IMR-90 (cell line): ENCODE data around the gene KRT71. TPM values are rescaled to one million over a fixed set of nuclear protein-coding genes. Genes with fewer than 3 reads are reported as not detected.
A peak's percentile ranks its signal among the peaks of the same experiment; 100 is the strongest.

Source experiments
- ATAC-seq: fragments of 200-7000 bp; cut with Tn5 transposase; 2 replicates; pipeline ENCODE4 v1.9.1; 2020; ENCODE audit warnings: low read depth, mild to moderate bottlenecking, moderate library complexity
- BruUV-seq: library from RNA; stranded (reverse); fragments of 400-500 nt; replicated peaks from 2 replicates; lab custom pipeline; 2021; lab: Mats Ljungman, UMichigan
- CTCF ChIA-PET: fragments of 300-600 bp; formaldehyde crosslinking; extraction: SDS; loops from one replicate; lab custom pipeline; 2021; ENCODE audit warnings: antibody characterized with exemption; lab: Yijun Ruan, JAX
- POLR2A ChIA-PET: fragments of 300-600 bp; sonication (Branson Sonifier 250); formaldehyde crosslinking; loops from one replicate; lab custom pipeline; 2022; ENCODE audit warnings: antibody characterized with exemption; ENCODE audit not compliant: unreplicated experiment; lab: Charles Lee
- DNase-seq: peaks from one replicate; pipeline ENCODE4 v3.0.0; 2013
- H2AFZ ChIP-seq: replicated peaks from 2 replicates; pipeline ENCODE3; 2013; ENCODE audit warnings: low read length, mild to moderate bottlenecking; ENCODE audit not compliant: poor library complexity
- H2AK5ac ChIP-seq: 2 replicates; pipeline ENCODE4 v1.6.1; 2013; ENCODE audit warnings: low read depth, low read length, inconsistent platforms
- H2AK9ac ChIP-seq: replicated peaks from 2 replicates; pipeline ENCODE3; 2013; ENCODE audit warnings: mild to moderate bottlenecking, low read depth, low read length, moderate library complexity; ENCODE audit not compliant: poor library complexity
- H2BK120ac ChIP-seq: 2 replicates; pipeline ENCODE4 v1.6.1; 2013; ENCODE audit warnings: low read depth, low read length, inconsistent platforms
- H2BK15ac ChIP-seq: 3 replicates; pipeline ENCODE4 v1.6.1; 2013; ENCODE audit warnings: low read depth, low read length, inconsistent platforms
- H2BK20ac ChIP-seq: 2 replicates; pipeline ENCODE4 v1.6.1; 2013; ENCODE audit warnings: low read depth, mild to moderate bottlenecking, inconsistent platforms, low read length, moderate library complexity
- H2BK5ac ChIP-seq: 2 replicates; pipeline ENCODE4 v1.6.1; 2013; ENCODE audit warnings: mild to moderate bottlenecking, low read depth, low read length, inconsistent platforms; ENCODE audit not compliant: poor library complexity, severe bottlenecking
- H3K14ac ChIP-seq: replicated peaks from 2 replicates; pipeline ENCODE4 v1.6.1; 2013; ENCODE audit warnings: low read depth, low read length, inconsistent platforms
- H3K18ac ChIP-seq: 2 replicates; pipeline ENCODE4 v1.6.1; 2013; ENCODE audit warnings: low read depth, low read length, control low read depth
- H3K23ac ChIP-seq: 2 replicates; pipeline ENCODE4 v1.6.1; 2013; ENCODE audit warnings: low read depth, low read length, inconsistent platforms
- H3K27ac ChIP-seq: 2 replicates; pipeline ENCODE4 v1.5.1; 2013; ENCODE audit warnings: mild to moderate bottlenecking, control low read depth, low read length; ENCODE audit not compliant: insufficient read depth
- H3K27me3 ChIP-seq: 2 replicates; pipeline ENCODE4 v1.6.1; 2013; ENCODE audit warnings: low read length; ENCODE audit not compliant: control insufficient read depth, insufficient read depth
- H3K36me3 ChIP-seq: 2 replicates; pipeline ENCODE4 v1.6.1; 2013; ENCODE audit warnings: low read length, mixed read lengths; ENCODE audit not compliant: control insufficient read depth, insufficient read depth
- H3K4ac ChIP-seq: 2 replicates; pipeline ENCODE4 v1.6.1; 2013; ENCODE audit warnings: low read depth, low read length, inconsistent platforms
- H3K4me1 ChIP-seq: 2 replicates; pipeline ENCODE4 v1.6.1; 2013; ENCODE audit warnings: low read length, mixed read lengths; ENCODE audit not compliant: control insufficient read depth, insufficient read depth
- H3K4me2 ChIP-seq: 2 replicates; pipeline ENCODE4 v1.6.1; 2013; ENCODE audit warnings: low read depth, mild to moderate bottlenecking, control low read depth, low read length, moderate library complexity
- H3K4me3 ChIP-seq: 2 replicates; pipeline ENCODE4 v1.5.1; 2013; ENCODE audit warnings: low read depth, mild to moderate bottlenecking, control low read depth, low read length, moderate library complexity; ENCODE audit not compliant: insufficient read depth
- H3K56ac ChIP-seq: 2 replicates; pipeline ENCODE4 v1.6.1; 2013; ENCODE audit warnings: low read length, inconsistent platforms; ENCODE audit not compliant: insufficient read depth; ENCODE audit errors: extremely low read depth
- H3K79me1 ChIP-seq, 2 experiments: 2 replicates each; pipeline ENCODE4 v1.6.1; 2013; ENCODE audit warnings: low read length in 2 of 2, inconsistent platforms in 1 of 2, low read depth in 1 of 2
- H3K9ac ChIP-seq: 2 replicates; pipeline ENCODE4 v1.6.1; 2013; ENCODE audit warnings: low read depth, low read length, control low read depth
- H3K9me1 ChIP-seq: 2 replicates; pipeline ENCODE4 v1.6.1; 2013; ENCODE audit warnings: low read length, inconsistent platforms; ENCODE audit not compliant: insufficient read depth
- H3K9me3 ChIP-seq: 2 replicates; pipeline ENCODE4 v1.6.1; 2013; ENCODE audit warnings: low read length; ENCODE audit not compliant: control insufficient read depth, insufficient read depth
- H4K20me1 ChIP-seq: 2 replicates; pipeline ENCODE4 v1.6.1; 2013; ENCODE audit warnings: low read length, inconsistent platforms; ENCODE audit not compliant: insufficient read depth
- H4K5ac ChIP-seq: 2 replicates; pipeline ENCODE4 v1.6.1; 2013; ENCODE audit warnings: mild to moderate bottlenecking, low read depth, low read length, control low read depth
- H4K8ac ChIP-seq, 2 experiments: 2 replicates each; pipeline ENCODE4 v1.6.1; 2013; ENCODE audit warnings: low read depth in 2 of 2, low read length in 2 of 2, control low read depth in 1 of 2, inconsistent platforms in 1 of 2
- H4K91ac ChIP-seq: 2 replicates; pipeline ENCODE4 v1.6.1; 2013; ENCODE audit warnings: low read depth, low read length, inconsistent platforms; ENCODE audit not compliant: insufficient read depth
- CTCF ChIP-seq: conservative IDR thresholded peaks from 2 replicates; pipeline ENCODE4 v1.5.1; 2012; ENCODE audit warnings: mild to moderate bottlenecking, low read depth, low read length, improper control_type of control experiment
- WGBS, 2 experiments: methylation state at CpG; one replicate each; pipeline versions ENCODE4 v1.1.5 to v1.1.7; 2013; ENCODE audit warnings: missing lambda C conversion rate in 2 of 2; ENCODE audit not compliant: insufficient read length in 1 of 2; ENCODE audit errors: extremely low coverage in 2 of 2; 5-methylcytosine and 5-hydroxymethylcytosine counted together
- dilution Hi-C: fragments of 300-500 bp; cut with HindIII; formaldehyde crosslinking; loops from one replicate; pipeline ENCODE4 v1.14.3; 2018; ENCODE audit warnings: low sequenced_read_pairs; ENCODE audit not compliant: unreplicated experiment
- in situ Hi-C: fragments of 300-500 bp; cut with MboI; formaldehyde crosslinking; loops from 3 replicates; pipeline ENCODE4 v1.14.3; 2019; ENCODE audit warnings: low sequenced_read_pairs, inconsistent platforms, mixed read lengths
- intact Hi-C: fragments of 100-400 bp; cut with micrococcal nuclease; formaldehyde crosslinking; loops from 2 replicates; pipeline ENCODE4 v1.10.0; 2022
- polyA plus RNA-seq, 3 experiments: library from polyadenylated mRNA; depleted of rRNA; stranded (reverse); fragments of >200 nt; gene quantifications; 2 replicates each; pipeline ENCODE4 v1.2.3, GENCODE V29; 2012; ENCODE audit warnings: low replicate concordance in 1 of 3
- total RNA-seq: library from RNA; depleted of rRNA; stranded (reverse); fragments of >200 nt; gene quantifications from 2 replicates; pipeline ENCODE4 v1.2.3, GENCODE V29; 2012

The KRT71 gene
- total and polyA plus RNA-seq, 2 of the 4 experiments (the other 2 are of a cell fraction): not detected

GRCh38 chr12:52587563-52587962 lies 34.6 kb upstream of the KRT71 start:
- no peak overlapping the region for H4K5ac ChIP-seq
- no peak overlapping the region for H2BK15ac ChIP-seq
- H3K23ac ChIP-seq: no peak overlapping the region
- TF ChIP-seq CTCF: no peak
- WGBS, 2 experiments: 66% methylated on average over 8 of the region's 17 CpGs; no CpG with 5 or more reads in 1 of the 2 experiments
- dilution Hi-C loops (no loop called here), intact Hi-C loops (no loop called here), in situ Hi-C loops (loop anchor here (10.0 kb wide), 2 partner anchors 397 to 433 kb away; no protein-coding TSS in a partner anchor)
- no peak overlapping the region for H2BK20ac ChIP-seq
- no peak overlapping the region for H3K27ac ChIP-seq
- no peak overlapping the region for H3K9ac ChIP-seq
- H3K79me1 ChIP-seq: no peaks in the 10 kb centered on the region
- H3K9me3 ChIP-seq: no peaks in the 10 kb centered on the region
- no TSS peak for BruUV-seq
- H3K36me3 ChIP-seq: no peaks in the 10 kb centered on the region
- no peak overlapping the region for H4K91ac ChIP-seq
- no peak overlapping the region for H3K56ac ChIP-seq
- no peak overlapping the region for H3K4me3 ChIP-seq
- no peak overlapping the region for H3K4me2 ChIP-seq
- H3K18ac ChIP-seq: no peak overlapping the region
- no peaks in the 10 kb centered on the region; the same call in 1 of the 2 replicates for H4K20me1 ChIP-seq
- peak overlapping the region; percentile 56 for H2AFZ ChIP-seq
- ATAC-seq (no peak), DNase-seq (no peak)
- no peak overlapping the region for H4K8ac ChIP-seq
- H3K14ac ChIP-seq: no peak overlapping the region
- no peak overlapping the region for H2AK9ac ChIP-seq
- H2BK120ac ChIP-seq: no peak overlapping the region
- CTCF ChIA-PET: interaction anchor here (1.0 to 1.7 kb wide), 2 partner anchors 283 to 292 kb away, joined by 5 to 6 read pairs; no protein-coding TSS in a partner anchor
- POLR2A ChIA-PET: no interaction called here
- no peaks in the 10 kb centered on the region for H3K4me1 ChIP-seq
- peaks cover 35% of the 10 kb centered on the region for H3K27me3 ChIP-seq
- no peak overlapping the region for H2BK5ac ChIP-seq
- no peak overlapping the region for H2AK5ac ChIP-seq
- H3K9me1 ChIP-seq: no peaks in the 10 kb centered on the region
- H3K4ac ChIP-seq: no peak overlapping the region
